Astrocyte (in vitro differentiated cells and primary cell): ENCODE measurements around the gene BCL2. TPM values are rescaled to one million over a fixed set of nuclear protein-coding genes. Genes with fewer than 3 reads are reported as not detected.

Source experiments
- DNase-seq: peaks from one replicate; pipeline ENCODE4 v3.0.0-alpha.2; 2010; ENCODE audit warnings: low read depth
- FAIRE-seq: peaks from 2 replicates; lab custom pipeline; 2011; peaks lifted over from hg19 to GRCh38; lab: Jason Lieb, UNC
- H2AFZ ChIP-seq: 2 replicates; pipeline ENCODE4 v1.6.0; 2012; ENCODE audit warnings: low read depth, low read length, inconsistent platforms
- H3K27ac ChIP-seq: 2 replicates; pipeline ENCODE4 v1.5.1; 2011; ENCODE audit warnings: low read depth, low read length, inconsistent platforms
- H3K27me3 ChIP-seq: 2 replicates; pipeline ENCODE4 v1.6.0; 2011; ENCODE audit warnings: low read length, inconsistent platforms; ENCODE audit not compliant: insufficient read depth
- H3K36me3 ChIP-seq: 2 replicates; pipeline ENCODE4 v1.5.1; 2011; ENCODE audit warnings: low read length, inconsistent platforms; ENCODE audit not compliant: insufficient read depth
- H3K4me1 ChIP-seq: 2 replicates; pipeline ENCODE4 v1.5.1; 2011; ENCODE audit warnings: low read length, inconsistent platforms; ENCODE audit not compliant: insufficient read depth
- H3K4me2 ChIP-seq: 2 replicates; pipeline ENCODE4 v1.6.0; 2012; ENCODE audit warnings: low read length, inconsistent platforms
- H3K4me3 ChIP-seq: 2 replicates; pipeline ENCODE4 v1.5.1; 2011; ENCODE audit warnings: low read depth, mild to moderate bottlenecking, low read length, inconsistent platforms; ENCODE audit not compliant: insufficient read depth
- H3K79me2 ChIP-seq: 2 replicates; pipeline ENCODE4 v1.6.0; 2012; ENCODE audit warnings: mild to moderate bottlenecking, low read length, inconsistent platforms; ENCODE audit not compliant: insufficient read depth
- H3K9ac ChIP-seq: 2 replicates; pipeline ENCODE4 v1.6.0; 2012; ENCODE audit warnings: mild to moderate bottlenecking, low read length, inconsistent platforms
- H3K9me3 ChIP-seq: 2 replicates; pipeline ENCODE4 v1.5.1; 2012; ENCODE audit warnings: low read depth, mild to moderate bottlenecking, low read length, inconsistent platforms; ENCODE audit not compliant: insufficient read depth
- H4K20me1 ChIP-seq: 2 replicates; pipeline ENCODE4 v1.6.0; 2012; ENCODE audit warnings: low read length, inconsistent platforms; ENCODE audit not compliant: insufficient read depth
- H3K27ac Mint-ChIP-seq: one replicate; pipeline ENCODE4 v1.8.0; 2021; ENCODE audit warnings: mild to moderate bottlenecking, mixed read lengths; ENCODE audit not compliant: unreplicated experiment
- H3K27me3 Mint-ChIP-seq: one replicate; pipeline ENCODE4 v1.8.0; 2021; ENCODE audit warnings: low read depth, mixed read lengths; ENCODE audit not compliant: unreplicated experiment
- H3K36me3 Mint-ChIP-seq: one replicate; pipeline ENCODE4 v1.8.0; 2021; ENCODE audit warnings: low read depth, mixed read lengths; ENCODE audit not compliant: unreplicated experiment
- H3K4me1 Mint-ChIP-seq: one replicate; pipeline ENCODE4 v1.8.0; 2021; ENCODE audit warnings: low read depth, mixed read lengths; ENCODE audit not compliant: unreplicated experiment
- H3K4me3 Mint-ChIP-seq: one replicate; pipeline ENCODE4 v1.8.0; 2021; ENCODE audit warnings: mild to moderate bottlenecking, moderate library complexity, mixed read lengths; ENCODE audit not compliant: unreplicated experiment
- H3K9me3 Mint-ChIP-seq: one replicate; pipeline ENCODE4 v1.8.0; 2021; ENCODE audit warnings: mild to moderate bottlenecking, mixed read lengths; ENCODE audit not compliant: unreplicated experiment
- CTCF ChIP-seq: IDR thresholded peaks from 2 replicates; pipeline ENCODE4 v1.5.1; 2011; ENCODE audit warnings: low read depth, mild to moderate bottlenecking, inconsistent platforms, low read length, moderate library complexity; ENCODE audit not compliant: insufficient read depth
- EZH2 ChIP-seq: IDR thresholded peaks from 2 replicates; pipeline ENCODE4 v1.6.1; 2012; ENCODE audit warnings: mild to moderate bottlenecking, low read length, inconsistent platforms; ENCODE audit not compliant: insufficient read depth
- total RNA-seq: library from RNA; stranded (reverse); gene quantifications from 2 replicates; pipeline ENCODE4 v1.2.1, GENCODE V29; 2021

BCL2 gene
- total RNA-seq, 1 donor from 2014 or later, result 1.7 TPM

DNA sequence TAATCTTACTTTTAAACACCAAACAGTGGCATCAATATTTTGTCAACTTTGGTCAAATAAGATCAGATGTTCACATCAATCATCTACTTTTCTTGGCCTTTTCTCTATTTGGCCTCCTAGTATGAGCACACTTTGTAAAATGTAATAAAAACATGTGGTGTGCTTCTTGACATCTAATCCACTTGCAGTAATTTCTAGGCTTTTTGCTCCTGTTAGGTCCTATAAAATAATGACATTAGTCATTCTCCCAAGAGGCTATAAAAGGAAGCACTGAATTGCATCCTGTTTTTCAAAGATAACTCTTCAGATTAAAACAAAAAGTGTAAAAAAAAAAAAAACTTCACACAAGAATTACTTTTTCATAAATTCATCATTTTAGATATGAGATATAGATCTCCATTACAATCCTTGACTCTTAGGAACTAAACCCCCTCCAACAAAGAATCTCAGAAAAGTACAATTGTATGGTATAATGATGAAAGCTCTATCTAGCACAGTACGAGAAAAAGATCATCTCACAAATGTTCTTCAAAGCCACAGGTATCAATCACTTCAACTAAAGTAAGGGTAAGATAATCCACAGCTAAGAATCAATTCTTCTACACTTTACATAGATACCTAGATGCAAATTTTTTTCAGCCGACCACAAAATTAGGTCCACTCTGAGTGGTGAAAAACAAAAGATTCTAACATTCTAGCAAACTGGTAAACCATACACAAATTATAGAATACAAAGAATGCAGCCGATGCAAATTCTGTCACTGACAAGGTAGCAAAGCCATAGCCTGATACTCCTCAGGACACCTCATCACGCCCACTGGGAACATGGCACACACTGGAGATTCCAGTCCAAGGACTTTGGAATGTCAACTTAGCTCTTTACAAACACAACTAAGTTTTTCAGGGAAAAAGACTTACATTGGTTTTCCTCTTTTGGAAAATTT, 2.7 kb downstream of the BCL2 start:
- Histone ChIP-seq H3K4me1 (peaks cover 16% of the 10 kb centered on the region), H3K36me3 (no peaks in the 10 kb centered on the region), H3K27me3 (peaks cover 10% of the 10 kb centered on the region), H2AFZ (no peak overlapping the region), H4K20me1 (no peaks in the 10 kb centered on the region), H3K79me2 (no peaks in the 10 kb centered on the region), H3K4me3 (peak overlapping the region; percentile 75), H3K27ac (no peak overlapping the region), H3K4me2 (peak overlapping the region; percentile 95), H3K9me3 (no peaks in the 10 kb centered on the region), H3K9ac (no peak overlapping the region)
- Mint-ChIP-seq H3K9me3 (no peaks in the 10 kb centered on the region), H3K27me3 (peaks cover 21% of the 10 kb centered on the region), H3K27ac (no peak overlapping the region), H3K36me3 (peaks cover 3% of the 10 kb centered on the region), H3K4me1 (peaks cover 10% of the 10 kb centered on the region), H3K4me3 (no peak overlapping the region)
- no peak for FAIRE-seq
- DNase-seq, result no peak
- TF ChIP-seq EZH2 (no peak), CTCF (no peak)

GRCh38 chr18:63315876-63316275, 3.7 kb downstream of the BCL2 start:
- Mint-ChIP-seq H3K36me3 (peaks cover 3% of the 10 kb centered on the region), H3K9me3 (no peaks in the 10 kb centered on the region), H3K27ac (no peak overlapping the region), H3K4me3 (no peak overlapping the region), H3K27me3 (peaks cover 18% of the 10 kb centered on the region), H3K4me1 (peaks cover 16% of the 10 kb centered on the region)
- no peaks in the 10 kb centered on the region for H4K20me1 ChIP-seq
- no peaks in the 10 kb centered on the region for H3K79me2 ChIP-seq
- no peaks in the 10 kb centered on the region for H3K36me3 ChIP-seq
- peaks cover 13% of the 10 kb centered on the region for H3K4me1 ChIP-seq
- no peak overlapping the region for H3K4me3 ChIP-seq
- no peak overlapping the region for H3K4me2 ChIP-seq
- TF ChIP-seq CTCF (no peak), EZH2 (no peak)
- H3K9me3 ChIP-seq, result no peaks in the 10 kb centered on the region
- H2AFZ ChIP-seq, result no peak overlapping the region
- H3K9ac ChIP-seq, result no peak overlapping the region
- H3K27me3 ChIP-seq, result peaks cover 10% of the 10 kb centered on the region
- H3K27ac ChIP-seq, result no peak overlapping the region
- peak; percentile 37 for DNase-seq
- FAIRE-seq, result no peak

DNA sequence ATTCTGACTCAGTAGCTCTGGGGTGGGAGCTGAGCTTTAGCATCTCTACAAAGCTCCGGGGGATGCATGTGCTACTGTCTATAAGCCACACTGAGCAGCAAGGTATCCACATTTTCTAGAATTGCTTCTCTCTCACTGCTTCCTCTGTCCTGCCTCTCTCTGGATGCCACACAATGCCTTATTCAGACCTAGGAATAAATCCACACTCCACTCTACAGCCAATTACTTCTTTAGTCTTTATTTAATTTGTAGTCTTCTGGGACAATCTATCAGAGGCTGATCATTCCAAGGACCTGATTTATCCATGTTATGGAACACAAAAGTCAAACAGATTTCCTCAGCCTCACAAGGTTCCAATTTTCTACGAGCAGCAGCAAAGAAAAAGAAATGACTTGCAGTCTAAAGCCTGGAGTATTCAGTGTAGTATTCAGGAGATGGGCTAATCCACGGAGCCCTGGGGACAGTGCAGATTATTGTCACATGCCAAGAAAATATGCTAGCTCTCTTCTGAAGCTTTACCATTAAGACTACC, 4.4 kb downstream of the BCL2 start:
- Mint-ChIP-seq H3K9me3 (no peaks in the 10 kb centered on the region), H3K4me3 (no peak overlapping the region), H3K27me3 (peaks cover 18% of the 10 kb centered on the region), H3K36me3 (peaks cover 3% of the 10 kb centered on the region), H3K4me1 (peaks cover 16% of the 10 kb centered on the region), H3K27ac (no peak overlapping the region)
- Histone ChIP-seq H3K36me3 (no peaks in the 10 kb centered on the region), H3K79me2 (no peaks in the 10 kb centered on the region), H4K20me1 (no peaks in the 10 kb centered on the region), H2AFZ (no peak overlapping the region), H3K27me3 (peaks cover 10% of the 10 kb centered on the region), H3K27ac (no peak overlapping the region), H3K4me3 (no peak overlapping the region), H3K9ac (no peak overlapping the region), H3K9me3 (no peaks in the 10 kb centered on the region), H3K4me2 (no peak overlapping the region), H3K4me1 (peaks cover 9% of the 10 kb centered on the region)
- no peak for FAIRE-seq
- no peak for TF ChIP-seq EZH2
- TF ChIP-seq CTCF, result no peak
- DNase-seq, result no peak
